Hepatocyte (in vitro differentiated cells): Measurements from ENCODE around the gene PLA2G4A. TPM values are rescaled to one million over a fixed set of nuclear protein-coding genes. Genes with fewer than 3 reads are reported as not detected.

Experiments
- DNase-seq: peaks from one replicate; pipeline ENCODE4 v3.0.0-alpha.2; 2016; ENCODE audit warnings: low spot score
- H2AFZ ChIP-seq: fragments of 200-600 bp; sonication (generic); 2 replicates; pipeline ENCODE4 v1.6.0; 2016; ENCODE audit warnings: antibody characterized with exemption, mild to moderate bottlenecking
- H3K27ac ChIP-seq: fragments of 200-600 bp; sonication (generic); 2 replicates; pipeline ENCODE4 v1.5.1; 2016; ENCODE audit warnings: mild to moderate bottlenecking
- H3K27me3 ChIP-seq: fragments of 200-600 bp; sonication (generic); 2 replicates; pipeline ENCODE4 v1.6.1; 2016
- H3K36me3 ChIP-seq: fragments of 200-600 bp; sonication (generic); replicated peaks from 2 replicates; pipeline ENCODE4 v1.5.1; 2016; ENCODE audit warnings: low read depth; ENCODE audit not compliant: insufficient read depth
- H3K4me1 ChIP-seq: fragments of 200-600 bp; sonication (generic); 2 replicates; pipeline ENCODE4 v1.5.1; 2016; ENCODE audit warnings: mild to moderate bottlenecking, moderate library complexity; ENCODE audit not compliant: insufficient read depth
- H3K4me2 ChIP-seq: fragments of 200-600 bp; sonication (generic); 2 replicates; pipeline ENCODE4 v1.6.0; 2016
- H3K4me3 ChIP-seq: fragments of 200-600 bp; sonication (generic); 2 replicates; pipeline ENCODE4 v1.5.1; 2016; ENCODE audit warnings: mild to moderate bottlenecking
- H3K79me2 ChIP-seq: fragments of 200-600 bp; sonication (generic); 2 replicates; pipeline ENCODE4 v1.6.0; 2017; ENCODE audit warnings: mild to moderate bottlenecking
- H3K9me2 ChIP-seq: fragments of 200-600 bp; sonication (generic); replicated peaks from 2 replicates; pipeline ENCODE4 v1.6.0; 2017; ENCODE audit warnings: mild to moderate bottlenecking; ENCODE audit not compliant: insufficient read depth
- H3K9me3 ChIP-seq: fragments of 200-600 bp; sonication (generic); 2 replicates; pipeline ENCODE4 v1.5.1; 2016; ENCODE audit warnings: low read depth, mild to moderate bottlenecking
- H4K20me1 ChIP-seq: fragments of 200-600 bp; sonication (generic); 2 replicates; pipeline ENCODE4 v1.6.0; 2016; ENCODE audit warnings: mild to moderate bottlenecking; ENCODE audit not compliant: insufficient read depth, poor library complexity, severe bottlenecking
- CTCF ChIP-seq: fragments of 200-600 bp; sonication (generic); IDR thresholded peaks from 2 replicates; pipeline ENCODE4 v1.5.1; 2016; ENCODE audit warnings: antibody characterized with exemption, mild to moderate bottlenecking; ENCODE audit not compliant: poor library complexity
- EZH2 ChIP-seq: fragments of 200-600 bp; sonication (generic); IDR thresholded peaks from 2 replicates; pipeline ENCODE4 v1.6.1; 2016; ENCODE audit warnings: antibody characterized with exemption, mild to moderate bottlenecking, borderline replicate concordance
- EZH2phosphoT487 ChIP-seq: fragments of 200-600 bp; sonication (generic); IDR thresholded peaks from one replicate; pipeline ENCODE4 v1.6.1; 2018; ENCODE audit warnings: antibody characterized with exemption, mild to moderate bottlenecking, low read depth, moderate library complexity; ENCODE audit not compliant: unreplicated experiment, severe bottlenecking
- WGBS: methylation state at CpG from one replicate; pipeline ENCODE4 v1.1.6; 2016; ENCODE audit warnings: low lambda C conversion rate; ENCODE audit errors: missing lambda C conversion rate; 5-methylcytosine and 5-hydroxymethylcytosine counted together
- polyA plus RNA-seq: library from polyadenylated mRNA; unstranded; fragments of >200 nt; fragmentation: Nextera tagmentation; extraction: Ambion mirVana; gene quantifications from 2 replicates; pipeline ENCODE4 v1.2.1, GENCODE V29; 2016
- total RNA-seq: library from RNA; depleted of rRNA; stranded (reverse); fragments of >200 nt; gene quantifications from 2 replicates; pipeline ENCODE4 v1.2.3, GENCODE V29; 2014

PLA2G4A gene
- total and polyA plus RNA-seq, 2 experiments from 2014 or later, result 21.3 to 24.9 TPM

DNA sequence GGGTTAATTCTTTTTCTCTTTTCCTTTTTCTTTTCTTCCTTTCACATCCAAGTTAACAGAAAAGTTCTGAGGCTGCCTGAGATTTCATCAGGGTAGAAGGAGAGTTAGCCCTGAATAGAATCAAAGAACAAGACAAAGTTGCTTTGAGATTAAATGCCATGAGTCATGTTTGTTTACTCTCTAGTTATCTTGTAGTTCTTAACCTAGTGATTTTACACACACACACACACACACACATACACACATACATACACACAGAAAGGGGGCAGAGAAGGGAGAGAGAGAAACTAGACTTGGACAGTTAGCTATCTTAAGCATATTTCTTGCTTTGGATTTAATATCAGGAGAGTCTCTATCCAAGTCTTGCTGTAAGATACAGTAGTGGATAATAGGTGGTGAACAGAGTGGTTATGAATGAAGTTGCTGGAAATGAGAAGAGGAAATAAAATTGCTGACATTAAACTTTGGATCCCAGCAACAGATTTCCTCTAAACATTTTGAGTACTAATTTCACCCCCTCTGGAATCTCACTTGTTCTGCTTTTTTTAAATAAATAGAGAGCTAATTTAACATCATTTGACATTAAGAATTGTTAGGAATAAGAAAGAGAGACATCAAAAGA is 19.9 kb downstream of the PLA2G4A start:
- Histone ChIP-seq H3K4me2 (peak overlapping the region; percentile 63), H3K36me3 (no peaks in the 10 kb centered on the region), H3K27me3 (no peaks in the 10 kb centered on the region), H2AFZ (peak overlapping the region; percentile 21), H3K4me1 (peaks cover 6% of the 10 kb centered on the region), H3K9me3 (no peaks in the 10 kb centered on the region), H4K20me1 (no peaks in the 10 kb centered on the region), H3K27ac (peak overlapping the region; percentile 56), H3K4me3 (no peak overlapping the region), H3K9me2 (no peaks in the 10 kb centered on the region), H3K79me2 (no peaks in the 10 kb centered on the region)
- TF ChIP-seq EZH2phosphoT487 (no peak), EZH2 (no peak), CTCF (no peak)
- peak; percentile 47 for DNase-seq

DNA sequence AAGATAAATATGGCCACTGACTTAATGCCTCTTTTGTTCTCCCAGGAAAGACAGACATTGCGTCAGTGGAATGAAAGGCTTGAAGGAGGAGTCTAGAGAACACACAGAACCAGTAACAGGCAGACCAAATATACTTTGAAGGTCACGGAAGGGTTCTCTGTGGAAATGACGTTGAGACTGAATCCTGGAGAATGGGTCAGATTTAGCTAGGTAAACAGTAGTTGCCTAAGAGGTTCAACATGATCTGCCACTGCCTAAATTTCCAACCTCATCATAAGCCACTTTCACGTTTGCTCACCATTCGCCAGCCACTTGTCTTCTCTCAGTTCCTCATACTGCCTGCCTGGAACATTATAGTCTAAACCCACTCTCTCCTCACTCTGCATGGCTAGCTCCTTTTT is 20.5 kb downstream of the PLA2G4A start:
- peak overlapping the region; percentile 47 for H3K27ac ChIP-seq
- H2AFZ ChIP-seq, result no peak overlapping the region
- peaks cover 6% of the 10 kb centered on the region for H3K4me1 ChIP-seq
- H3K9me3 ChIP-seq, result no peaks in the 10 kb centered on the region
- no peak for DNase-seq
- no peaks in the 10 kb centered on the region for H3K27me3 ChIP-seq
- WGBS, result 68% methylated on average over 5 of the region's 5 CpGs
- H3K4me3 ChIP-seq, result no peak overlapping the region
- H3K79me2 ChIP-seq, result no peaks in the 10 kb centered on the region
- TF ChIP-seq CTCF (no peak), EZH2phosphoT487 (no peak), EZH2 (no peak)
- H3K9me2 ChIP-seq, result no peaks in the 10 kb centered on the region
- H3K36me3 ChIP-seq, result no peaks in the 10 kb centered on the region
- peak overlapping the region; percentile 35 for H3K4me2 ChIP-seq
- H4K20me1 ChIP-seq, result no peaks in the 10 kb centered on the region

- no peak overlapping the region for H2AFZ ChIP-seq
- H3K9me2 ChIP-seq, result no peaks in the 10 kb centered on the region
- H3K79me2 ChIP-seq, result no peaks in the 10 kb centered on the region
- H3K27ac ChIP-seq, result no peak overlapping the region
- H3K9me3 ChIP-seq, result no peaks in the 10 kb centered on the region
- H3K27me3 ChIP-seq, result no peaks in the 10 kb centered on the region
- H3K4me2 ChIP-seq, result no peak overlapping the region
- H4K20me1 ChIP-seq, result no peaks in the 10 kb centered on the region
- no peak for TF ChIP-seq EZH2
- TF ChIP-seq EZH2phosphoT487, result no peak
- no peak for TF ChIP-seq CTCF
- DNase-seq, result no peak
- H3K4me3 ChIP-seq, result no peak overlapping the region
- H3K36me3 ChIP-seq, result no peaks in the 10 kb centered on the region
- H3K4me1 ChIP-seq, result peaks cover 6% of the 10 kb centered on the region
Observed at GRCh38 chr1:186849826-186850225, 21.1 kb downstream of the PLA2G4A start.

- Histone ChIP-seq H3K9me2 (no peaks in the 10 kb centered on the region), H3K4me3 (no peak overlapping the region), H3K27me3 (no peaks in the 10 kb centered on the region), H3K4me2 (no peak overlapping the region), H3K4me1 (no peaks in the 10 kb centered on the region), H4K20me1 (no peaks in the 10 kb centered on the region), H3K79me2 (no peaks in the 10 kb centered on the region), H3K27ac (no peak overlapping the region), H3K36me3 (no peaks in the 10 kb centered on the region), H2AFZ (no peak overlapping the region), H3K9me3 (no peaks in the 10 kb centered on the region)
- TF ChIP-seq EZH2 (no peak), EZH2phosphoT487 (no peak), CTCF (no peak)
- DNase-seq, result no peak
- 69% methylated on average over 4 of the region's 4 CpGs for WGBS
Observed at GRCh38 chr1:186854102-186854501, 25.4 kb downstream of the PLA2G4A start.
